KOPT-K1 (cell line): ENCODE measurements around the gene ADGRV1.
"Not testable (repeated sequence)": the region's sequence is repeated elsewhere in the genome, so short reads cannot be mapped to it uniquely, and the experiment has no call there.

ENCODE experiments used
- H3K27ac ChIP-seq: fragments of 200-600 bp; sonication (generic); 2 replicates; pipeline ENCODE4 v1.5.1; 2016; ENCODE audit warnings: antibody characterized with exemption, mild to moderate bottlenecking, low read depth, low read length; ENCODE audit not compliant: poor library complexity, severe bottlenecking
- H3K36me3 ChIP-seq: fragments of 200-600 bp; sonication (generic); 2 replicates; pipeline ENCODE4 v1.5.1; 2017; ENCODE audit warnings: antibody characterized with exemption, mild to moderate bottlenecking, low read length, moderate library complexity; ENCODE audit not compliant: insufficient read depth
- H3K9me3 ChIP-seq: fragments of 200-600 bp; sonication (generic); 2 replicates; pipeline ENCODE4 v1.5.1; 2017; ENCODE audit warnings: antibody characterized with exemption, low read length, mild to moderate bottlenecking; ENCODE audit not compliant: insufficient read depth, poor library complexity, severe bottlenecking

ADGRV1 gene

GRCh38 chr5:90601468-90601867 lies 42.9 kb downstream of the ADGRV1 start:
- Histone ChIP-seq H3K36me3 (no peaks in the 10 kb centered on the region), H3K27ac (no peak overlapping the region), H3K9me3 (no peaks in the 10 kb centered on the region)

GRCh38 chr5:90602681-90603080 lies 44.1 kb downstream of the ADGRV1 start:
- no peak overlapping the region for H3K27ac ChIP-seq
- H3K36me3 ChIP-seq = no peaks in the 10 kb centered on the region
- H3K9me3 ChIP-seq = no peaks in the 10 kb centered on the region

GRCh38 chr5:90606539-90606938 lies 47.9 kb downstream of the ADGRV1 start:
- Histone ChIP-seq H3K9me3 (no peaks in the 10 kb centered on the region), H3K27ac (no peak overlapping the region), H3K36me3 (no peaks in the 10 kb centered on the region)

- H3K36me3 ChIP-seq = no peaks in the 10 kb centered on the region
- H3K9me3 ChIP-seq = no peaks in the 10 kb centered on the region
- H3K27ac ChIP-seq = no peak overlapping the region
These were observed 54.3 kb downstream of the ADGRV1 start for GRCh38 chr5:90612919-90613318.

GRCh38 chr5:90613459-90613858 lies 54.9 kb downstream of the ADGRV1 start:
- Histone ChIP-seq H3K27ac (no peak overlapping the region), H3K36me3 (no peaks in the 10 kb centered on the region), H3K9me3 (no peaks in the 10 kb centered on the region)

GRCh38 chr5:90613918-90614504 lies 55.4 kb downstream of the ADGRV1 start:
- Histone ChIP-seq H3K36me3 (no peaks in the 10 kb centered on the region), H3K27ac (no peak overlapping the region), H3K9me3 (no peaks in the 10 kb centered on the region)

- H3K36me3 ChIP-seq = no peaks in the 10 kb centered on the region
These were observed 56.8 kb downstream of the ADGRV1 start for GRCh38 chr5:90615355-90615754.

GRCh38 chr5:90618071-90618470 lies 59.5 kb downstream of the ADGRV1 start:
- Histone ChIP-seq H3K27ac (no peak overlapping the region), H3K36me3 (no peaks in the 10 kb centered on the region), H3K9me3 (no peaks in the 10 kb centered on the region)

More at GRCh38 chr5:90615355-90615754, 56.8 kb downstream of the ADGRV1 start:
- Histone ChIP-seq H3K9me3 (no peaks in the 10 kb centered on the region), H3K27ac (no peak overlapping the region)

GRCh38 chr5:90619762-90620161 lies 61.2 kb downstream of the ADGRV1 start:
- H3K36me3 ChIP-seq, H3K27ac ChIP-seq, H3K9me3 ChIP-seq: not testable (repeated sequence)

GRCh38 chr5:90621848-90622247 lies 63.3 kb downstream of the ADGRV1 start:
- Histone ChIP-seq H3K36me3 (no peaks in the 10 kb centered on the region), H3K27ac (no peak overlapping the region), H3K9me3 (no peaks in the 10 kb centered on the region)

GRCh38 chr5:90626493-90626892 lies 67.9 kb downstream of the ADGRV1 start:
- no peaks in the 10 kb centered on the region for H3K9me3 ChIP-seq
- no peaks in the 10 kb centered on the region for H3K36me3 ChIP-seq
- H3K27ac ChIP-seq = no peak overlapping the region

- Histone ChIP-seq H3K27ac (no peak overlapping the region), H3K9me3 (no peaks in the 10 kb centered on the region), H3K36me3 (no peaks in the 10 kb centered on the region)
These were observed 69.9 kb downstream of the ADGRV1 start for GRCh38 chr5:90628492-90628891.

- Histone ChIP-seq H3K27ac (no peak overlapping the region), H3K36me3 (no peaks in the 10 kb centered on the region), H3K9me3 (no peaks in the 10 kb centered on the region)
These were observed 74.2 kb downstream of the ADGRV1 start for GRCh38 chr5:90632791-90633190.

GRCh38 chr5:90636948-90637347 lies 78.4 kb downstream of the ADGRV1 start:
- Histone ChIP-seq H3K27ac (no peak overlapping the region), H3K9me3 (no peaks in the 10 kb centered on the region), H3K36me3 (no peaks in the 10 kb centered on the region)

- Histone ChIP-seq H3K27ac (no peak overlapping the region), H3K9me3 (no peaks in the 10 kb centered on the region), H3K36me3 (no peaks in the 10 kb centered on the region)
These were observed 79.1 kb downstream of the ADGRV1 start for GRCh38 chr5:90637731-90638130.

GRCh38 chr5:90638878-90639277 lies 80.3 kb downstream of the ADGRV1 start:
- no peak overlapping the region for H3K27ac ChIP-seq

More at GRCh38 chr5:90638878-90639277, 80.3 kb downstream of the ADGRV1 start:
- Histone ChIP-seq H3K36me3 (no peaks in the 10 kb centered on the region), H3K9me3 (no peaks in the 10 kb centered on the region)
